DND-41 (cell line): Measurements from ENCODE around the gene CCZ1B.
"Not testable (repeated sequence)": the region's sequence is repeated elsewhere in the genome, so short reads cannot be mapped to it uniquely, and the experiment has no call there.

Experiments
- CTCF ChIP-seq: IDR thresholded peaks from 2 replicates; pipeline ENCODE4 v1.5.1; 2012; ENCODE audit warnings: borderline replicate concordance, low read length, moderate library complexity, mild to moderate bottlenecking; ENCODE audit not compliant: poor library complexity, severe bottlenecking; ENCODE audit errors: extremely low read depth
- EZH2 ChIP-seq: IDR thresholded peaks from 3 replicates; pipeline ENCODE4 v1.6.1; 2012; ENCODE audit warnings: borderline replicate concordance, low read depth, mild to moderate bottlenecking, moderate library complexity, low read length, inconsistent platforms; ENCODE audit not compliant: severe bottlenecking

- not testable (repeated sequence) for TF ChIP-seq CTCF, EZH2
These were observed 64.9 kb downstream of the CCZ1B start for GRCh38 chr7:6761186-6761585.
